ENCODE data around the gene ZFP62. TPM values are rescaled to one million over a fixed set of nuclear protein-coding genes. Genes with fewer than 3 reads are reported as not detected.
A peak's percentile ranks its signal among the peaks of the same experiment; 100 is the strongest.

ZFP62 gene
- total RNA-seq, 4 donors from 2014 or later: 8.5 to 43.6 (median 34.6) TPM

GRCh38 chr5:180806351-180807011 lies 54.6 kb downstream of the ZFP62 start:
- Histone ChIP-seq H3K4me3 (no peak overlapping the region), H3K36me3 (no peaks in the 10 kb centered on the region), H3K27me3 (no peaks in the 10 kb centered on the region), H3K27ac (peak overlapping the region; percentile 50 to 95), H3K9me3 (no peaks in the 10 kb centered on the region), H3K4me1 (peaks cover 2 to 37% of the 10 kb centered on the region in 2 donors)
- no peak for DNase-seq
- no peak for TF ChIP-seq POLR2A (IDR thresholded peaks at IDR 0.05)
- no peak for TF ChIP-seq CTCF (IDR thresholded peaks at IDR 0.05)
- intact Hi-C loops (cut with DNase I; ENCODE audit: low total_unique reads): no loop called here

GRCh38 chr5:180804129-180804618 lies 56.9 kb downstream of the ZFP62 start:
- no peaks in the 10 kb centered on the region for H3K9me3 ChIP-seq
- TF ChIP-seq POLR2A (IDR thresholded peaks at IDR 0.05) (no peak), CTCF (IDR thresholded peaks at IDR 0.05) (no peak)

GRCh38 chr5:180803181-180804128 lies 57.6 kb downstream of the ZFP62 start:
- TF ChIP-seq CTCF (IDR thresholded peaks at IDR 0.05) (peak in 2 of 4 experiments; percentile 11 to 28), POLR2A (IDR thresholded peaks at IDR 0.05) (no peak)
- peak overlapping the region; percentile 95 to 99 for H3K27ac ChIP-seq
- intact Hi-C loops (cut with DNase I; ENCODE audit: low total_unique reads): no loop called here

More at GRCh38 chr5:180804129-180804618, 56.9 kb downstream of the ZFP62 start:
- intact Hi-C loops (cut with DNase I; ENCODE audit: low total_unique reads): no loop called here
- Histone ChIP-seq H3K27ac (peak overlapping the region; percentile 95 to 99), H3K36me3 (no peaks in the 10 kb centered on the region), H3K27me3 (no peaks in the 10 kb centered on the region), H3K4me3 (no peak overlapping the region), H3K4me1 (peaks cover 4 to 50% of the 10 kb centered on the region in 2 donors)
- DNase-seq: no peak

GRCh38 chr5:180802325-180803180 lies 58.5 kb downstream of the ZFP62 start, which contains the start of gene MGAT1:
Gene MGAT1 (minus strand): TSS chr5:180802806. CDS start chr5:180792971, 9,835 bp downstream.
- TF ChIP-seq POLR2A (IDR thresholded peaks at IDR 0.05) (peak; percentile 82 to 90), CTCF (IDR thresholded peaks at IDR 0.05) (no peak)
- H3K4me1 ChIP-seq: peaks cover 4 to 43% of the 10 kb centered on the region in 2 donors
- intact Hi-C loops (cut with DNase I; ENCODE audit: low total_unique reads): no loop called here
- peak within 1 kb of the TSS; percentile 80 to 99 for H3K4me3 ChIP-seq
- no peaks in the 10 kb centered on the region for H3K36me3 ChIP-seq
- no peaks in the 10 kb centered on the region for H3K9me3 ChIP-seq
- H3K27ac ChIP-seq: peak within 1 kb of the TSS; percentile 95 to 99
- peak; percentile 89 to 91 for DNase-seq
- H3K27me3 ChIP-seq: no peaks in the 10 kb centered on the region

More at GRCh38 chr5:180803181-180804128, 57.6 kb downstream of the ZFP62 start:
- DNase-seq: peak; percentile 45 to 58
- H3K4me1 ChIP-seq: peaks cover 4 to 44% of the 10 kb centered on the region in 2 donors
- H3K36me3 ChIP-seq: no peaks in the 10 kb centered on the region
- no peaks in the 10 kb centered on the region for H3K9me3 ChIP-seq
- peak overlapping the region; percentile 80 to 99 for H3K4me3 ChIP-seq
- no peaks in the 10 kb centered on the region for H3K27me3 ChIP-seq

Measured in uterus (tissue), 4 donors.